CD4-positive, alpha-beta T cell treated with Interleukin-6 at 100 ng/mL for 8 hours (primary cell): ENCODE measurements around the gene EIF1.
"Not testable (repeated sequence)": the region's sequence is repeated elsewhere in the genome, so short reads cannot be mapped to it uniquely, and the experiment has no call there.

Experiments
- DNase-seq: peaks from one replicate; pipeline ENCODE4 v3.0.0-alpha.2; 2020; ENCODE audit warnings: mixed read lengths, low spot score

Gene EIF1

DNA sequence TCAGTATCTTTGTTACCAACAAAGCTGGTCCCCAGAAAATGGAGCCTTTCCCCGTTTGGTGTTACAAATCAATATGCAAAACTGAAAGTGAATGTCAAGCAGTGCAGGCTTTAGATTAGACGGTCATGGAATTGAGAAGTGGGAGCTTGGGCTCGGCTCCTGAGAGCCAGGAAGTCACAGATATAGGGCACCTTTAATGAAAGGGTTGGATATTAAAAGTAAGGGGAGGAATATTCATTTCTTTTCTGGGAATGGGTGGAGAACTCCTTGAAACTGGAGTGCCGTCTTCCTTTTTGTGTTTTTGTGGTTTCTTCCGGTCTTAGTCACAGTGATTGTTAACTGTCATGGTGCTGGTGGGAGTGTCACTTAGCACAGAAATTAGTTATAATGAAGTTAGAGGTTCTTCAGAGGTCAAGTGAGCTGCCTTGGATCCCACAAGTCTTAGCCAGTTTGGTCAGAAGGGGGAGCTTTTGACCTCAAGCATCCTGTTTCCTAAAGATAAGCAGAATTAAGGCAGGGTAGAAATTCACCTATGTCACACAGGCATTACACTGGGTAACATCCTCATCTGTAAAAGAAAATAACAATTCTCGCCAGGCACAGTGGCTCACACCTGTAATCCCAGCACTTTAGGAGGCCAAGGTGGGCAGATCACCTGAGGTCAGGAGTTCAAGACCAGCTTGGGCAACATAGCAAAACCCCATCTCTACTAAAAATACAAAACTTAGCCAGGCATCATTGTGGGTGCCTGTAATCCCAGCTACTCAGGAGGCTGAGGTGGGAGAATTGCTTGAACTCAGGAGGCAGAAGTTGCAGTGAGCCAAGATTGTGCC, 9.6 kb upstream of the EIF1 start:
- peak; percentile 85 for DNase-seq

DNA sequence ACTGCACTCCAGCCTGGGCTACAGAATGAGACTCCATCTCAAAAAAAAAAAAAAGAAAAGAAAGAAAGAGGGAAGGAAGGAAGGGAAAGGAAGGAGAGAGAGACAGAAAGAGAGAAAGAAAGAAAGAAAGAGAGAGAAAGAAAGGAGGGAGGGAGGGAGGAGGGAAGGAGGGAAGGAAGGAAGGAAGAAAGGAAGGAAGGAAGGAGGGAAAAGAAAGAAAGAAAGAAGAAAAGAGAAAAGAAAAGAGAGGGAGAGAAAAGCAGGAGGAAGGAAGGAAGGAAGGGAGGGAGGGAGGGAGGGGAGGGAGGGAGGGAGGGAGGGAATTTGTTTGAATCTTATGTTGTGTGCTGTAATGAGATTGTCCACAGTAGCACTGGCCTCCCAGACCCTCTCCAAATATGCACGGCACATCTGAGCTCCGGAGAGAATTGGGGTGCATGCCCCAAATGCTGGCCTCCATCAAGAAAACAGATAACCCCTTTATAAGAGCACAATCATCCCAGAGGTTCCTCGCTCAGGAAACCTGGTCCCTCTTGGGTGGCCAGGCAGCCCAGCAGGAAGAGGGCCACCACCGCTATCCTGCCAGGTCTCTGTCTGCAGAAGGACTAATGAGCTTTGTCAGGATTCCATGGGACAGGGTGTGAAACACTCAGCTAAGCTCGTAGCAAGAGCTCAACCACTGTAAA, 8.8 kb upstream of the EIF1 start:
- DNase-seq: no peak

- DNase-seq: no peak
These were observed 8.2 kb upstream of the EIF1 start for GRCh38 chr17:41680426-41681040.

- no peak for DNase-seq
These were observed 6.9 kb upstream of the EIF1 start for GRCh38 chr17:41681776-41682175.

GRCh38 chr17:41682631-41683030, 6.1 kb upstream of the EIF1 start:
- no peak for DNase-seq

DNA sequence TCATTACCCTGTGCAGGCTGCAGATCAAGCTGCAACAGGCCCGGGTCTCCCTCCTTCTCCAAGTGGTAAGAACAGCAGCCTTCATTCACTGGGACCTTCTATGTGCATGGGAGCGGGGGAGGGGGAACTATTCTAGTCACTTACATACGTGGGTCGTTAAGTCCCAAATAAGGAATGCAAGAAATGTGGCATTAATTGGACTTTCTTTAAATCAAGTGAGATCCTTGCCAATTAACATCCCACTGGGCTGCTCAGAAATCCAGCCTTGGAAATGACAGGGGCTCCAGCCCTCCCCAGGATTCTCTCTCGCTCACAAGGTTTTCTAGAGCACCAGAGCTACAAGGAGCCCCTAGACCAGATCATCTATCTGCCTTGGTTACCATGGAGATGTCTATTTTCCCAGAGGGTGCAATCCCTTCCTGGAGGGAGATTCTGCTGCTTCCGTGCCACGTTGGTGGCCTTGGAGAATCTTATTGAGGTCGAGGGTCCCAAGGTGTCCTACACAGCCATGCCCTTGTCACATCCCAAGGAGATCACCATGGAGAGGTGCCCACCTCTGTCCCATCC, 5.2 kb upstream of the EIF1 start:
- DNase-seq: no peak

DNA sequence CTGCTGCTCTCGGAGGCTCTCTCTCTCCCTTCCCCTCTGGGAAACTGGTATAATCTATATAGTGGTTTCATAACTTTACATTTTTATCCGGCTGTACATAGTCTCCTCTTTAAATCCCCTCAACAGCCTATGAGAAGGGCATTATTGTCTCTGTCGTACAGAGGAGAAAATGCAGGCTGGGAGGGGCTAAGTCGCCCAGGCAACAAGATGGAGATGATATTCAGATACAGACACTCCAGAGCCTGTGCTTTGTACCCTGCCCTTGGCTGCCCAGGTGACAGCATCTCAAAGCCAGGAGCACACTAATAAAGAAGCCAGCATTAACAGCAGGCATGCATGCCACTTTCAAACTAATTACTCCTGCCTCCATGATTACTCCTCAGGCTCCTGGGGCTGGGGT, 4.7 kb upstream of the EIF1 start:
- no peak for DNase-seq

GRCh38 chr17:41685753-41686152, 2.9 kb upstream of the EIF1 start:
- not testable (repeated sequence) for DNase-seq

DNA sequence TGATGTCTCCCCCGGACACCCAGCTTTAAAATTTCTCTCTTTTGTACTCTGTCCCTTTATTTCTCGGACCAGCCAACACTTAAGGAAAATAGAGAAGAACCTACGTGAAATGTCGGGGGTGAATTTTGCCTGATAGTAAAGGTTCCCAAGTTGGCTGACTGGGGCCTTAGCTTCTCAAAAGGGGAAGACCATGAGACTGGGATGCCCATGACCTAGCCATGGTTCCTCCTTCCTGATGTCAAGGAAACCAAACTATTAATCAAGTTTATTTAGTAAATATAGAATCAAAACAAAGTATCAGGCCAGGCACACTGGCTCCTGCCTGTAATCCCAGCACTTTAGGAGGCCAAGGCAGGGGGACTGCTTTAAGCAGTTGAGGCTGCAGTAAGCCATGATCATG, 2.4 kb upstream of the EIF1 start:
- DNase-seq: no peak

DNA sequence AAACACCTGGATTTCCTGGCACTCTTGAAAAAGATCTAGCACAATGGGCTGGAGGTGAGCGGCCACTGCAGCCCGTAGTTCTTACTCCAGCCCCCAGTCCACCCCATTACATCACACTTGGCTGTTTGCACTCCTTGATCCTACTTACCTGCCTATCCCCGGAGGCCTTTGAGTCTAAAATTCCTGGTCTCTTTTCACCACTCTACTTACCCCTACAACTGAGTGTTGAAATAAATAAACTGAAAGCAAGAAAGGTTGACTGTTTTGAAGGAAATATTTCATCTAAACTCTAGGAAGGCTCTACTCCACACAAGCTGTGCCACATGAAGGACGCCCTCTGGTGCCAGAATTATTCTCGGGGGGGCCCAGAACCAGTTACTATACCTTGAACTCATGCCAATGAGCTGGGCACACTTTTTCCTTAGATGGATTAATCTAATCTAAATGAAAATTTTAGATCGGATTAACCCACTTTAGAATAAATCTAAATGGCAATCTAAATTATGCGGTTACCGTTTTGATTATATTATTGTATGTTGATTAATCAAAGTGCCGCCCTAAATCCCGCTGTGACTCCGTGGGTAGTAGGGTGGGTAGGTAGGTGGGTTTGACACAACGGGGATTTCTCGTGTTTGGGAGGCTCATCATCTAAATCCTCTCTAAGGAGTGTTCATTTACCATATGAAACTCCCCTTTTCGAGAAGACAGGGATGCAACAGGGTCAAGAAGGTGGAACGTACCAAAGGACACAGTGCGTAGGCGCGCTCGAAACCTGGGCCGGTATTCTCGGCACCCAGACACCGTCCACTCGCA, 651 bp upstream of the EIF1 start:
- peak; percentile 71 for DNase-seq

- peak; percentile 60 for DNase-seq
These were observed 1.0 kb downstream of the EIF1 start for GRCh38 chr17:41689497-41690299.

DNA sequence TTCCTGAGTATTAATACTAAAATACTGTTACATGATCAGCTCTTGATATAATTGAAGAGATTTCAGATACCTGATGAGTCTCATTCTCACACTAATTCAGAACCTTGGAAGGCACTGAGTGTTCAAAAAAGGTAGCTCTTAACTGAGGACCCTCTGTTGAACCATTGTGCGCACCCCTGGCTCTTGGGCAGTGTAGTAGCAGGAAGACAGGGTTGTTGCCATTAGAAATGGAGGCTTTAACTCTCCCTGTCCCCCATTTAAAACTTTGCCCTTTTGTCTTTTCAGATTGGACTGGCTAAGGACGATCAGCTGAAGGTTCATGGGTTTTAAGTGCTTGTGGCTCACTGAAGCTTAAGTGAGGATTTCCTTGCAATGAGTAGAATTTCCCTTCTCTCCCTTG, 1.8 kb downstream of the EIF1 start:
- DNase-seq: no peak

DNA sequence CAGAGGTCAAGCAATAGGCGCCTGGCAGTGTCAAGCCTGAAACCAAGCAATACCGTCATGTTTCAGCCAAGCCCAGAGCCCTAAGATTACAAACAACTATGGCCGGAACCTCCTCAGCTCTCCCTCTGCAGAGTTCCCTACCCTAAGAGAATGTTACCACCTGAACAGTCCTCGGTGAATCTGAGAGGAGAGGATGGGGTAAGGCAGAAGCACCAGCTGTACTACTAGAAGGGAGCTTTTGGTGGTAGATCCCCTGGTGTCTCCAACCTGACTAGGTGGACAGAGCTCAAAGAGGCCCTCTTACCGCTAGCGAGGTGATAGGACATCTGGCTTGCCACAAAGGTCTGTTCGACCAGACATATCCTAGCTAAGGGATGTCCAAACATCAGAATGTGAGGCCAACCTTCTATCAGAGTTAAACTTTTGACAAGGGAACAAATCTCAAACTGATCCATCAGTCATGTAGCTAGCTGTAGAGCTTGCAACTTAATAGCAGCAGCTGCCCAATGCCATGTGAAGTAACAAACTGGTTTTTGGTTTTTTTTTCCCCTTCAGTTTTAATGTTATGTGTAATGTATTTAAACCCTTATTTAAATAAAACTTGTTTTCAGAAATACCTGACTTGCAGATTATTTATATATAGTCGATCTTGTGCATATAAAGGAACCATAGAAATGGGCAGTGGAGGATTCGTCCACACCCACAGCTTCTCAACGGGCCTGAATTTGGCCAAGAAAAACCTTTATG, 2.5 kb downstream of the EIF1 start:
- DNase-seq: no peak

GRCh38 chr17:41692722-41693521, 4.2 kb downstream of the EIF1 start:
- DNase-seq: no peak

DNA sequence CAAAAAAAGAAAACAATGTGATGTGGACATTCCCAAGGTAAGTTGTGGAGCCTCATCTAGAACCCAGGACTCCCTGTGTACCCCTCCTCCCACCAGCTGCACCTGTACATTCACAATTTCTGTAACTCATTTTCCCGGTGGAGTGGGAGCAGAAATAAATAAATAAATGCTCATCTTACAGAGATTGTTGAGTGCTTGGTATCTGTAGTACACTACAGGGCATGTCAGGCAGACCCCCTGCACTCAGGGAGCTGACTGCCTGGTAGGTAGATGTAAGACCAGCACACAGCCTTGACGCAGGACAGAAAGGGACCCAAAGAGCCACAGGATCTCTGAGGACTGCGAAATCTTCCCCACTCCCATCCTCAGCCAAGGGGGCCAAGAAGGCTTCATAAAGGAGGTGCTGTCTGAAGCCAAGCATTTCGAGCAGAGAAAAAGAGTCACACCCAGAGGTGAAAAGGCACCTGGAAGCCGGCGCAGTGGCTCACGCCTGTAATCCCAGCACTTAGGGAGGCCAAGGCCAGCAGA, 6.5 kb downstream of the EIF1 start:
- DNase-seq: no peak

DNA sequence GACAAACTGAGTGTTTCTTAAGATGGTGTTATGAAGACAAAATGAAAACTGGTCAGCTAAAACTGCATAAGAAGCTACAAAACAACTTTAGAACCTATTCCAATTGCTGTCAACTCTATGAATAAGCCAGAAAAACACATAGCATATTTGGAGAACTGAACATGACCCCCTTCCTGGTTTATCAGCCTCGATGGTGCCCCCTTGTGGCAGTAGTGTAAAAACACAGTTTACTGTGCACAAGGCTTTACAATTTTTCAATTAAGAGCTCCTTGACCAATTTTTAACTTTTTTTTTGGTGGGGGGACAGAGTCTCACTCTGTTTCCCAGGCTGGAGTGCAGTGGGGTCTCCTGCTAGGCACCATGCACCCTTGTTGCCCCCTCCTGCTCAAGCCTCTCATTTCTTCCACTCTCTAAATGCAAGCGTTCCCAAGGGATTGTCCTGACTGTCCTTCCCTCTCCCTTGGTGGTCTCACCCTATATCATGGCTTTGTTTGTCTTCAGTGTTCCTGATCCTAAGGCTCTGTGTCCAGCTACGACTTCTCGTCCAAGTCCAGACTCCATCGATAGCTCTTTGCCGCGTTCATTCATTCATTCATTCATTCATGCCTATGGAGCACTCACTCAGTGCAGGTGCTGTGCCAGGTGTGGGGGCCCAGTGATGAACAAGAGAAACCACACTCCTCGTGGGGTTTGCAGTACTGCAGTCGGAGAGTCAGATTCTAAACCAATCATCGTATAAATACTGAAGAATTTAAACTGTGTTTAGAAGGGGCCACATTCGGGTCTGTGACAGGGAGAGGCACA, 7.5 kb downstream of the EIF1 start:
- peak; percentile 74 for DNase-seq

- no peak for DNase-seq
These were observed 8.7 kb downstream of the EIF1 start for GRCh38 chr17:41697122-41697962.
